ENCODE data around the gene CDH13.

The CDH13 gene

GRCh38 chr16:83004868-83005652 is 378.3 kb downstream of the CDH13 start:
- no peak for TF ChIP-seq CTCF (IDR thresholded peaks at IDR 0.05; ENCODE audit: low read depth, low read length, missing control alignments)
- H3K4me3 ChIP-seq (ENCODE audit: low read depth, low read length) = no peak overlapping the region
- DNase-seq (ENCODE audit: low read depth) = no peak
- in situ Hi-C loops (cut with HindIII; ENCODE audit: low sequenced_read_pairs) = no loop called here

GRCh38 chr16:83005653-83006160 is 378.9 kb downstream of the CDH13 start:
- no peak overlapping the region for H3K4me3 ChIP-seq (ENCODE audit: low read depth, low read length)
- no peak for DNase-seq (ENCODE audit: low read depth)
- in situ Hi-C loops (cut with HindIII; ENCODE audit: low sequenced_read_pairs) = no loop called here
- TF ChIP-seq CTCF (IDR thresholded peaks at IDR 0.05; ENCODE audit: low read depth, low read length, missing control alignments) = no peak

- DNase-seq (ENCODE audit: low read depth) = no peak
- in situ Hi-C loops (cut with HindIII; ENCODE audit: low sequenced_read_pairs) = no loop called here
- TF ChIP-seq CTCF (IDR thresholded peaks at IDR 0.05; ENCODE audit: low read depth, low read length, missing control alignments) = no peak
- H3K4me3 ChIP-seq (ENCODE audit: low read depth, low read length) = no peak overlapping the region
These were observed 384.3 kb downstream of the CDH13 start for GRCh38 chr16:83010776-83011720.

- in situ Hi-C loops (cut with HindIII; ENCODE audit: low sequenced_read_pairs) = no loop called here
- no peak overlapping the region for H3K4me3 ChIP-seq (ENCODE audit: low read depth, low read length)
- TF ChIP-seq CTCF (IDR thresholded peaks at IDR 0.05; ENCODE audit: low read depth, low read length, missing control alignments) = no peak
- no peak for DNase-seq (ENCODE audit: low read depth)
These were observed 385.2 kb downstream of the CDH13 start for GRCh38 chr16:83011939-83012338.

GRCh38 chr16:83013071-83013470 is 386.3 kb downstream of the CDH13 start:
- DNase-seq (ENCODE audit: low read depth) = no peak
- in situ Hi-C loops (cut with HindIII; ENCODE audit: low sequenced_read_pairs) = no loop called here
- TF ChIP-seq CTCF (IDR thresholded peaks at IDR 0.05; ENCODE audit: low read depth, low read length, missing control alignments) = no peak
- no peak overlapping the region for H3K4me3 ChIP-seq (ENCODE audit: low read depth, low read length)

- in situ Hi-C loops (cut with HindIII; ENCODE audit: low sequenced_read_pairs) = no loop called here
- no peak for TF ChIP-seq CTCF (IDR thresholded peaks at IDR 0.05; ENCODE audit: low read depth, low read length, missing control alignments)
- DNase-seq (ENCODE audit: low read depth) = no peak
- no peak overlapping the region for H3K4me3 ChIP-seq (ENCODE audit: low read depth, low read length)
These were observed 393.2 kb downstream of the CDH13 start for GRCh38 chr16:83019963-83020362.
